ENCODE results near the gene SLC25A13.

Gene SLC25A13

DNA sequence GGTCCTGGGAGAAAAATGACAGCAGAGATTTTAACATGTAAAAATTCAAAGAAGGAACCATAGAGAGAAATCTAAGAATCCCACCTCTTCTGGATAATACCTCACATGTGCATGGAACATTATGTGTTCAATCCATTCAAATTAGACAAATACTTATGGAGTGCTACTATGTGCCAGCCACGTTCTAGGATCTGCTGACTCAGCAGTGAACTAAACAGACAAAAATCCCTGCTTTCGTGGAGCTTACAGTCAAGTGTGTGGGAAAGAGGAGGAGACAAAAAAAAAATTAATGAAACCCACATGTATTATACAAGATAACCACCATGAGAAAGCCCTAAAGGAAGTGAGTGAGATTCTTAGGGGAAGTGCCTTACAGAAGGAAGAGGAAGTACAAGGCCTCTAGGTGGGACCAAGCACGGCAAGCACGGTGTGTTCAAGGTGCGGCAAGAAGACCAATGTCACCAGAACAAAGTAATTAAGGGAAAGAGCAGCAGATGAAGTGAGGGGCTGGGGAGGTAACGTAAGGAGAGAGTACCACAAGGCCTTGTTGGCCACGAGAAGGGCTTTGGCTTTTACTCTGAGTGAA, 71.0 kb downstream of the SLC25A13 start:
- Histone ChIP-seq H3K27ac (replicated peaks) (no peak overlapping the region), H3K27me3 (ENCODE audit: insufficient read depth, poor library complexity, severe bottlenecking) (no peaks in the 10 kb centered on the region), H3K4me3 (replicated peaks; ENCODE audit: insufficient read depth, low read length) (no peak overlapping the region)
- TF ChIP-seq SPI1 (IDR thresholded peaks at IDR 0.05; ENCODE audit: borderline replicate concordance, low read depth) (peak; percentile 92), POLR2AphosphoS5 (IDR thresholded peaks at IDR 0.05; ENCODE audit: low read depth) (no peak)
- peak in 1 of 2 experiments; percentile 59 for DNase-seq (ENCODE audit: low read depth in 1 of 2, low spot score in 1 of 2)

DNA sequence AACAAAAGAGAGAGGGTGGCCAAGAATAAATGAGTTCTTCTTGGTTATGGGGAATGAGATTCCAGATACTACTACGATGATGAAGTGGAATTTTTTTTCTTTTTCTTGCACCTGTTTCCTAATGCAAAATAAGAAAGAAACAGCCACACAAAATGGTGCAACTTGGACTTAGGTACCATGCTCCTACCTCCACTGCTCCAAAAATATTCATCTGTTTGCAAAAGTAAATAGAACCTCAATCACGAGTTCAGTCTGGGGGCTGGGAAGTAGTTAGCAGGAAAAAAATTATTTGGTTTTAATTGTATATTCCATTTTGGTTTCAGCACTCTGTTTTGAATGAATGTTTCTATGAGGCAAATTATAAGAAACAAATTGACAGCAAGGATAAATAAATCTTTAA, 73.5 kb downstream of the SLC25A13 start:
- H3K4me3 ChIP-seq (replicated peaks; ENCODE audit: insufficient read depth, low read length) = no peak overlapping the region
- H3K27me3 ChIP-seq (ENCODE audit: insufficient read depth, poor library complexity, severe bottlenecking) = no peaks in the 10 kb centered on the region
- DNase-seq (ENCODE audit: low read depth in 1 of 2, low spot score in 1 of 2) = no peak
- H3K27ac ChIP-seq (replicated peaks) = no peak overlapping the region
- no peak for TF ChIP-seq GABPA (IDR thresholded peaks at IDR 0.05; ENCODE audit: low read depth)
- TF ChIP-seq POLR2AphosphoS5 (IDR thresholded peaks at IDR 0.05; ENCODE audit: low read depth) = no peak
- TF ChIP-seq, protein P1, sequence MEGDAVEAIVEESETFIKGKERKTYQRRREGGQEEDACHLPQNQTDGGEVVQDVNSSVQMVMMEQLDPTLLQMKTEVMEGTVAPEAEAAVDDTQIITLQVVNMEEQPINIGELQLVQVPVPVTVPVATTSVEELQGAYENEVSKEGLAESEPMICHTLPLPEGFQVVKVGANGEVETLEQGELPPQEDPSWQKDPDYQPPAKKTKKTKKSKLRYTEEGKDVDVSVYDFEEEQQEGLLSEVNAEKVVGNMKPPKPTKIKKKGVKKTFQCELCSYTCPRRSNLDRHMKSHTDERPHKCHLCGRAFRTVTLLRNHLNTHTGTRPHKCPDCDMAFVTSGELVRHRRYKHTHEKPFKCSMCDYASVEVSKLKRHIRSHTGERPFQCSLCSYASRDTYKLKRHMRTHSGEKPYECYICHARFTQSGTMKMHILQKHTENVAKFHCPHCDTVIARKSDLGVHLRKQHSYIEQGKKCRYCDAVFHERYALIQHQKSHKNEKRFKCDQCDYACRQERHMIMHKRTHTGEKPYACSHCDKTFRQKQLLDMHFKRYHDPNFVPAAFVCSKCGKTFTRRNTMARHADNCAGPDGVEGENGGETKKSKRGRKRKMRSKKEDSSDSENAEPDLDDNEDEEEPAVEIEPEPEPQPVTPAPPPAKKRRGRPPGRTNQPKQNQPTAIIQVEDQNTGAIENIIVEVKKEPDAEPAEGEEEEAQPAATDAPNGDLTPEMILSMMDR (IDR thresholded peaks at IDR 0.05; ENCODE audit: insufficient read depth, low read length) = no peak
- TF ChIP-seq SPI1 (IDR thresholded peaks at IDR 0.05; ENCODE audit: borderline replicate concordance, low read depth) = no peak
- TF ChIP-seq, protein P2, sequence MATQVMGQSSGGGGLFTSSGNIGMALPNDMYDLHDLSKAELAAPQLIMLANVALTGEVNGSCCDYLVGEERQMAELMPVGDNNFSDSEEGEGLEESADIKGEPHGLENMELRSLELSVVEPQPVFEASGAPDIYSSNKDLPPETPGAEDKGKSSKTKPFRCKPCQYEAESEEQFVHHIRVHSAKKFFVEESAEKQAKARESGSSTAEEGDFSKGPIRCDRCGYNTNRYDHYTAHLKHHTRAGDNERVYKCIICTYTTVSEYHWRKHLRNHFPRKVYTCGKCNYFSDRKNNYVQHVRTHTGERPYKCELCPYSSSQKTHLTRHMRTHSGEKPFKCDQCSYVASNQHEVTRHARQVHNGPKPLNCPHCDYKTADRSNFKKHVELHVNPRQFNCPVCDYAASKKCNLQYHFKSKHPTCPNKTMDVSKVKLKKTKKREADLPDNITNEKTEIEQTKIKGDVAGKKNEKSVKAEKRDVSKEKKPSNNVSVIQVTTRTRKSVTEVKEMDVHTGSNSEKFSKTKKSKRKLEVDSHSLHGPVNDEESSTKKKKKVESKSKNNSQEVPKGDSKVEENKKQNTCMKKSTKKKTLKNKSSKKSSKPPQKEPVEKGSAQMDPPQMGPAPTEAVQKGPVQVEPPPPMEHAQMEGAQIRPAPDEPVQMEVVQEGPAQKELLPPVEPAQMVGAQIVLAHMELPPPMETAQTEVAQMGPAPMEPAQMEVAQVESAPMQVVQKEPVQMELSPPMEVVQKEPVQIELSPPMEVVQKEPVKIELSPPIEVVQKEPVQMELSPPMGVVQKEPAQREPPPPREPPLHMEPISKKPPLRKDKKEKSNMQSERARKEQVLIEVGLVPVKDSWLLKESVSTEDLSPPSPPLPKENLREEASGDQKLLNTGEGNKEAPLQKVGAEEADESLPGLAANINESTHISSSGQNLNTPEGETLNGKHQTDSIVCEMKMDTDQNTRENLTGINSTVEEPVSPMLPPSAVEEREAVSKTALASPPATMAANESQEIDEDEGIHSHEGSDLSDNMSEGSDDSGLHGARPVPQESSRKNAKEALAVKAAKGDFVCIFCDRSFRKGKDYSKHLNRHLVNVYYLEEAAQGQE (IDR thresholded peaks at IDR 0.05; ENCODE audit: insufficient replicate concordance, low read depth) = no peak

DNA sequence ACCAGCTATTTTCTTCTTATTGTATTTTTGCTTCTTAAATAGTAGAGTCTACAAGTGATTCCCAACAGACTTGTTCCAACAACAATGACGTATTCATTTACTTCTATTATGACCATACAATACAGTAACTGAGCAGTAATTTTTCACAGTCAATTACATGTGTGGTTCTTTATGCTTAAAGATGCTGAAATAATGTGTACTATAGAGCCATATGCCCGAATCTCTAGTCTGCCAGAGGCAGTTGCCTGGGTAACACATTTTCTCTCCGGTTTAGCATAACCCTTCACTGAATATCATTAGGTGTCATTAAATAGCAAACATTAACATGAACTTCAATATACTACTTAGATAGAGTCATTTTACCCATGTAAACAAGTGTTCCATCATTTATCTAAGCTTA, 75.0 kb downstream of the SLC25A13 start:
- Histone ChIP-seq H3K4me3 (replicated peaks; ENCODE audit: insufficient read depth, low read length) (no peak overlapping the region), H3K27me3 (ENCODE audit: insufficient read depth, poor library complexity, severe bottlenecking) (no peaks in the 10 kb centered on the region), H3K27ac (replicated peaks) (no peak overlapping the region)
- no peak for DNase-seq (ENCODE audit: low read depth in 1 of 2, low spot score in 1 of 2)
- TF ChIP-seq SPI1 (IDR thresholded peaks at IDR 0.05; ENCODE audit: borderline replicate concordance, low read depth) = no peak

DNA sequence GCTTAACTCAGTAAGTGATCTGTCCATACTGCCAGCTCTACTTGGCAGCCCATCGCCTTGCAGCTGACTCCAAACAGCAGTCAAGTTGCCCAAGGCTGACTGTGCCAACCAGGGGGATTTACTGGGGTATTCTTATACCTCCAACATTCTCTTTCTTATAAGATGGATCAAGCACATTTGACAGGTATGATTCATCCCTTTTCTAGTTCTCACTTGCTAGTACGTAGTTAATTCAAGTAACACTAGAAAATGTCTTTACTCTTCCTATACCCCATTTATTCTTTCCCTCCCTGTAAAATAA, 77.0 kb downstream of the SLC25A13 start:
- no peak for TF ChIP-seq SPI1 (IDR thresholded peaks at IDR 0.05; ENCODE audit: borderline replicate concordance, low read depth)
- TF ChIP-seq, protein P1 (IDR thresholded peaks at IDR 0.05; ENCODE audit: insufficient read depth, low read length) = no peak
- Histone ChIP-seq H3K4me3 (replicated peaks; ENCODE audit: insufficient read depth, low read length) (no peak overlapping the region), H3K27ac (replicated peaks) (no peak overlapping the region), H3K27me3 (ENCODE audit: insufficient read depth, poor library complexity, severe bottlenecking) (no peaks in the 10 kb centered on the region)
- no peak for DNase-seq (ENCODE audit: low read depth in 1 of 2, low spot score in 1 of 2)

DNA sequence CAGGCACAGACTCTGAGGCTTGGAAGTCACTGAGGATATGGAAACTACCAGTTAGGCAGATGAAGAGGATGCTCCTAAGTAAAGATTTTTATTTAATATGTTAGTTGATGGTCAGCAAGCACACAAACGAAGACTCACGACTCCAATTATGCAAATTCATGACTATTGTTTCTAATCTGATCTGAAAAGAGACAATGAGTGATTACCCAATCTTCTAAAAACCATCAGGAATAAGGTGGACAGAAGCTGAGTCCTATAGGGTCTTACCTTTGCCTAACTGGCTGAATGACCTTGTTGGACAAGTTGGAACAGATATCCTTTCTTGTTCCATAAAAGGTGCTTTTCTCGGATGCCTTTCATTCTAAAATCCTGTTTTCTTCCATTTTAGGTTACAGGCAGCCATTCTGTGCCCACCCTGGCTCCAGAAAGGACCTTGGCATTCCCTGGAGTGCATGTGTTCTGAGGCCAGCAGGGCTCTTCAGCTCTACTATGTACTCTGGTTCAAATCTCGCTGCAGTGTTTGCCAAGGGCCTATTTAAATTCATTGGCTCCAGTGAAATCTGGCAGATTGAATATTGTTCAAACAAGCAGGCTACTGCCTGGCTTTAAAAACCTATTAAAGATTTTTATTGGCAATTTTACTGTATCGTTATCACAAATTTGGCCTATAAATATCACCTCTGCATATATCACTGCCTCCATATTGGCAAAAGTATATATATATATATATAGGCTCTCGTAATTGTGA, 77.5 kb downstream of the SLC25A13 start:
- no peak for DNase-seq (ENCODE audit: low read depth in 1 of 2, low spot score in 1 of 2)
- TF ChIP-seq SPI1 (IDR thresholded peaks at IDR 0.05; ENCODE audit: borderline replicate concordance, low read depth) (no peak), POLR2AphosphoS5 (IDR thresholded peaks at IDR 0.05; ENCODE audit: low read depth) (no peak), GABPA (IDR thresholded peaks at IDR 0.05; ENCODE audit: low read depth) (no peak)
- TF ChIP-seq, protein P2 (IDR thresholded peaks at IDR 0.05; ENCODE audit: insufficient replicate concordance, low read depth) = no peak
- TF ChIP-seq, protein P1 (IDR thresholded peaks at IDR 0.05; ENCODE audit: insufficient read depth, low read length) = no peak
- Histone ChIP-seq H3K27me3 (ENCODE audit: insufficient read depth, poor library complexity, severe bottlenecking) (no peaks in the 10 kb centered on the region), H3K27ac (replicated peaks) (no peak overlapping the region), H3K4me3 (replicated peaks; ENCODE audit: insufficient read depth, low read length) (no peak overlapping the region)

Data from HL-60 (cell line).